ENCODE measurements around the gene MLPH. TPM values are rescaled to one million over a fixed set of nuclear protein-coding genes. Genes with fewer than 3 reads are reported as not detected.

The MLPH gene
- polyA plus RNA-seq (ENCODE audit: insufficient read depth in 1 of 5, insufficient read length in 5 of 5, low replicate concordance in 1 of 5): 1 to 10 TPM; 1.7 to 5.0 (median 3.1) TPM
- long read RNA-seq, donor 1, partial matches to known transcripts: 0 of 1 reads
- long read RNA-seq, donor 1, other reads (novel, unspliced or antisense): 0 of 1 reads
- long read RNA-seq, donor 2: 0 reads
- long read RNA-seq, donor 3: 0 reads
- long read RNA-seq, donor 4, partial matches to known transcripts: 0 of 1 reads
- long read RNA-seq, donor 4, other reads (novel, unspliced or antisense): 0 of 1 reads
- long read RNA-seq, donor 5: 0 reads
- long read RNA-seq, donor 6, partial matches to known transcripts: 0 of 1 reads
- long read RNA-seq, donor 6, other reads (novel, unspliced or antisense): 0 of 1 reads
- long read RNA-seq, donor 7: 0 reads
- long read RNA-seq, donor 8: 0 reads

GRCh38 chr2:237486819-237487448 lies at the start of gene MLPH:
TSS of gene MLPH (plus strand) at chr2:237487251. CDS start at chr2:237493427, 6,176 bp downstream.
- no peak for DNase-seq

GRCh38 chr2:237437566-237437965 lies 49.5 kb upstream of the MLPH start:
- no peak for DNase-seq

- no peak for DNase-seq
Observed at GRCh38 chr2:237438080-237438940, 48.7 kb upstream of the MLPH start.

- DNase-seq: no peak
Observed at GRCh38 chr2:237440819-237441281, 46.2 kb upstream of the MLPH start.

- DNase-seq: peak; percentile 87 to 91
Observed at GRCh38 chr2:237441605-237442274, 45.3 kb upstream of the MLPH start.

GRCh38 chr2:237444071-237444470 lies 43.0 kb upstream of the MLPH start:
- DNase-seq: no peak

GRCh38 chr2:237445611-237446337 lies 41.3 kb upstream of the MLPH start:
- no peak for DNase-seq

- DNase-seq: peak in 1 of 2 donors; percentile 46
Observed at GRCh38 chr2:237446338-237446665, 40.7 kb upstream of the MLPH start.

GRCh38 chr2:237447496-237447895 lies 39.6 kb upstream of the MLPH start:
- no peak for DNase-seq

GRCh38 chr2:237448171-237448570 lies 38.9 kb upstream of the MLPH start:
- DNase-seq: no peak

- no peak for DNase-seq
Observed at GRCh38 chr2:237448626-237449025, 38.4 kb upstream of the MLPH start.

GRCh38 chr2:237449193-237449881 lies 37.7 kb upstream of the MLPH start:
- DNase-seq: peak in 1 of 2 donors; percentile 75

GRCh38 chr2:237450108-237450507 lies 36.9 kb upstream of the MLPH start:
- DNase-seq: no peak

- DNase-seq: no peak
Observed at GRCh38 chr2:237450583-237450982, 36.5 kb upstream of the MLPH start.

GRCh38 chr2:237451643-237452469 lies 35.2 kb upstream of the MLPH start:
- DNase-seq: peak; percentile 87 to 89

GRCh38 chr2:237452861-237453260 lies 34.2 kb upstream of the MLPH start:
- no peak for DNase-seq

GRCh38 chr2:237453671-237454070 lies 33.4 kb upstream of the MLPH start:
- DNase-seq: no peak

GRCh38 chr2:237455764-237456163 lies 31.3 kb upstream of the MLPH start:
- DNase-seq: no peak

GRCh38 chr2:237456200-237456843 lies 30.7 kb upstream of the MLPH start:
- DNase-seq: peak in 1 of 2 donors; percentile 71

Measured in right lung (tissue), 10 donors.